ENCODE measurements around the gene FAM50B.

The FAM50B gene

DNA sequence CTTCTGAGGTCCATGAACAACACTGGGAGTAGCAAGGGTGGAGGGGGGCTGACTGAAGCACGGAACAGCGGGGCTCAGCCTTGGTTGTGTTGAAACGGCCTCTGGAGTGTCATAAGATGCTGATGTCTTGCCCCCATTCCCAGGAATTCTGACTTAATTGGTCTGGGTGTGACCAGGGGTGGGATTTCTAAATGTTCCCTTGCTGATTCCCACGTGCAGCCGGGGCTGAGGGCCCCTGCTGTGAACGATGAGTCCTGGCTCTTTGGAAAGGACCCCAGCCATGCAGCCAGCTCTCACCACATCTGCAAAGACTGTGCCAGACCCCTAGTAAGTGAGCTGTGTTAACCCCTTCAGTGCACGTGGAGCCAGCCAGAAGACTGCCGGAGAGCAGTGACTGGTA is 28.6 kb upstream of the FAM50B start:
- DNase-seq: no peak

DNA sequence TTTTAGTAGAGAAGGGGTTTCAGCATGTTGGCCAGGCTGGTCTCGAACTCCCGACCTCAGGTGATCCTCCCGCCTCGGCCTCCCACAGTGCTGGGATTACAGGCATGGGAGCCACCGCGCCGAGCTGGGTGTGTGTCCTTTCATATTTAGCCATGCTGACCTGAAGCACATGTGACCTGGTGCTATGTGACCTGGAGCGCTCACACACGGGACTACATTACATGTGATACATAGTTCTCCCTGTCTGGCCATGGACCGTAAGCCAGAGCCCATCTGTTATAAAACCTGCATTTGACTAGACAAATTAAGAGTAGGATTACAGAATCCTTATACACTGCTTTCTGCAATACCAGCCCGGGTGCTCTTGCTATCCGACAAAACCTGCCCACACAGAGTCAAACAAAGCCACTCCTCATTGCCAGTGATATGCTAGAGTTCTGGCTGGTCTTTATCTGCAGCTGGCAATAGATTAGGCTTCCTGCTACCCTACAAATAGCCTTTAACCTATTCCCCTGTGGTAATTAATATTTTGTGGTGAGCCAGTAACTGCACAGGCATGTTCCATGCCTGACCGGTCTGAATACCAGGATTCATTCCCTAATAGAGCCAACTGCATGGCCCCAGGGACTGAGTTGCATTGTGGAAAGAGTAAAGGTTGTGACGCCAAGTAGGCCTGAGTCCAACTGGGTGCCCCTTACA is 26.3 kb upstream of the FAM50B start:
- no peak for DNase-seq

DNA sequence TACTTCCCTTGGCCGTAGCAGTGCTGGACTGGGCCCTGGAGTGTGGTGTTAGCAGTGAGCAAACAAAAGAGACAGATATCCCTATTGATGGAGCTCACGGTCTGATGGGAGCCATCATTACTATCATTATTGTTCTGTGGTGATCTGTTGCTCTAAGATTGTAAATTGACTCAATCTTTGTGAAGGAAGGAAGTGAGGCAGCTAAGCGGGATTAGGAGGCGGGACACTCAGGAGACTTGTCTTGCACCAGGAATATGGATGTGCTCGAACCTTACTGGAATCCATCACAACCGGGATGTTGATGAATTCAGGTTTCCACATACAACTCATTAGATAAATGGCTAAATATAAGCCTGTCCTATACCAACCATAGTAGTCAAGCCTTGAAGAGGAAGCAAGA is 25.5 kb upstream of the FAM50B start:
- DNase-seq: no peak

- no peak for DNase-seq
Measured at GRCh38 chr6:3825331-3825831, 23.8 kb upstream of the FAM50B start.

DNA sequence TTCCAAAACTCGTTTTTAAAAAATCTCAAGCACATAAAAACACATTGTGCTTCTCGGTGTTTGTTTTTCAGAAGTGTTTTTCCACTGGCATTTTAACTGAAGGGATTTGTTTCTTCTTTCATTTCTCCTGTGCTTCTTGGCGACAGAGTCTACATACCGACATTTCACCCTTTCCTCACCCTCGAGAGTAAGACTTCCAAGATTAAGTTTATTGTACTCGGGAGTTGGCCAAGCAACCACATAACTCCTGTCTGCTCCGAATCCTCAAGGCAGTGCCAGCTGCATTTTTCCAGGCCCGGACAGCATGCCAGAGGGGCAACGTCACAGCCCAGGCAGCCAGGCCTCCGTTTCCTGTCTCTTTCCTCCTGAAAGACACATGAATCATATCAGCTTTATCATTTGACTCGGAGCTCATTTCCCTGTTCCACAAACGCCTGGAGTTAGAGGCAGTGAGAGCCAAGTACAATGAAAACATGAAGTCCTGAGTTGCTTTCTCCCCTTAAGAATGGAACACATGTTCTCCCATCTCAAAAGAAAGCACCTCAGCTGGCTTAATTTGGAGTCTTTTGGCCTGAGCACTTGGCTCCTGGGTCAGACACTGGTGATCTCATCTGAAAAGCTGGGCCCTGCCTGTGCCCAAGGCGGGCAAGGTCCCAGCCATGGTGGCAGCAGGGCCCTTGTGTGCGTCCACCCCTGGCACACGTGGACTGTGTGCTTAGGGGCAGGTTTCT is 23.2 kb upstream of the FAM50B start:
- no peak for DNase-seq

DNA sequence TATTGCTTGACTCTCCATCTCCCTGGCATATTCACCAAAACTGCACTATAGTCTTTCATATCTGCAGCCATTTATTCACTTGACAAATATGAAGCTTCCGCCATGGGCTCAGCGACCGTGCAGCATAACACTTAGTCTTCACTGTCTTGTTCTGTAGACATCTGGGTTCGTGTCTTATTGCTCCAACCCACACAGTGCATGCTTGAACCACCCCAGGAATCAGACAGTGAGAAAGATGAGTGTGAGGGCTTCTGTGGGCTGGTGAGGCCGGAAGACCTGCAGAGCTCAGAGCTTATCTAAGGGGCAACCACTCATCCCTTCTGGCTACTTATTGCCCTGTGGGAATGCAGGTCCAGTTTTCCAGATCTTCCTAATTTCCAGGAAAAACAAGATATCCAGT is 19.9 kb upstream of the FAM50B start:
- DNase-seq: no peak

DNA sequence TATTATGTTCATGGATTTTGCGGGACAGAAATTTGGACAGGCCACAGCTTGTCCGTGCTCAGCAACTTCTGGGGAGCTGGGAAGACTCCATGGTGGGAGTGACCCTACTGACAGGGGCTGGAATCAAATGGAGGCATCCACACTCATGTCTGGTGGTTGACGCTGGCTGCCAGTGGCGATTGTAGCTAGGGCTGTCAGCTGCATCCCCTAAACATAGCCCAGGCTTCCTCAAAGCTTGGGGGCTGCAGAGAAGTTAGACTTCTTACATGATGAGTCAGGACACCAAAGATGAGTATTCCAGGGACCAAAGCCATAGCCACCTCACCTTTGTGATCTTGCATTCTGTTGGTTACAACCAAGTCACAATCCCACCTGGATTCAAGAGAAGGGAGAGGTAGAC is 18.4 kb upstream of the FAM50B start:
- no peak for DNase-seq

DNA sequence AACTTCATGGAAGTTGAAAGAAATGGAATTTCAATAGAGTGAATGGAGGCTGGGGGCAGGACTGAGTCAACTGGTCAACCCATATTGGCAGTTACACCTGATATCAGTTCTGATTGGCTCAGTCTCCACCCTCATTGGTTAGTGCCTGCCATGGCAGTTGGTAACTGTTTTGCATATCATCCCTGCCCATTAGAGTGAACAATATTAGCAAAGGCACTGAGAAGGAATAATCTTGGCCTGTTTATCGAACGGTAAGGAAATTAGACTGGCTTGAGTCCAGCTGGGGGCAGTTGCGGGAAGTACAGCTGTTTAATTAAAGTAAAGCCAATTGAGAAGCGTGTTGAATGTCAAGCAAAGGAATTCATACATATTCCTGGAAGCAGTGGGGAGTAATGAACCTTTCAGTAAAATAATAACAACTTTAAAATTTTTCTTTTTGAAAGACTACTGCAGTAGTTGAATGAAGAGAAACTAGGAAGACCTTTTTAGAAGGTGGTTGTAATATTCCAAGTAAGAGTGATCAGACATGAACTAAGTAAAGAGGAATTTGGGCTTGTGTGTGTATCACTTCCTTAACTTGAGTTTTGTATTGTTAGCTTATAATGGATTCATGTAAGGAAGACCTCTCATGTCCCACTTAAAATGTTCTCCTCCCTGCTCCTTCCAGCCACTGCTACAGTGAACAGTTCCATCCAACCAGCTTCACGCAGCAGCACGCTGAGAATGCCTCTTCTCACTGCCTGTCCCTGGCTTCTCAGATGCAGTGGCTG is 17.2 kb upstream of the FAM50B start:
- DNase-seq: no peak

DNA sequence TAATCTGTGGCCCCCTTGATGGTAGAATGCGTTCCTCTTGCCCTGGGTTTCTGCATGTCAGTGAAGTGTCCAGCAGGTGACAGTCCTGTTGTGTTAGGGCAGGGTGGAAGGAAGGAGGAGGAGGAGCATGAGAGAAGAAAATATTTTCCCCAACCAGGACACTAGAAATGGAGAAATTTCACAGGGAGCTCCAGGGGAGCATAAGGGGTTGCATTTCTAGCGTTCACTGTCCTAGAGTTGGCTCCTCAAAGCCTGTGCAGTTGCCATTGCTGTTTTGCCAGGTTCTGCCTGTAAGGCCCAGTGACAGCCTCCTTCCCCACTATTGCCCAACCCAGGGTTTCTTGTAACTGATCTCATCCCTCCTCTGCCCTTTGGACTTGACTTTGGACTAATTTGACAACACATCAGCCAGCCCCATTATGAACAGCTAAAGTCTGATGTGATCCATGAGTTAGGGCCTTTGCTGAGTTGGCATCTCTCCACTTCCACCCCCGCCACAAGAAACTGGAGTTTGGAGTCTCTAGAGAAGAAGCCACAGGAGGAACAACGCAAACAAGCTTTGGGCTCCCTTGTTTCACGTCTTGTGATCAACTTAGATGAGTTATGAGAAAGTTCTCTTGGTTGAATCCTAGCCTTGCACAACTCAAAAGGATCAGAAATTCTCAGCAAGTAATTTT is 14.0 kb upstream of the FAM50B start:
- no peak for DNase-seq

GRCh38 chr6:3835785-3836184 is 13.4 kb upstream of the FAM50B start:
- DNase-seq: no peak

GRCh38 chr6:3836566-3836965 is 12.6 kb upstream of the FAM50B start:
- no peak for DNase-seq

- DNase-seq: no peak
Measured at GRCh38 chr6:3837781-3838180, 11.4 kb upstream of the FAM50B start.

- no peak for DNase-seq
Measured at GRCh38 chr6:3838992-3839867, 9.9 kb upstream of the FAM50B start.

GRCh38 chr6:3841066-3841454 is 8.1 kb upstream of the FAM50B start:
- no peak for DNase-seq

DNA sequence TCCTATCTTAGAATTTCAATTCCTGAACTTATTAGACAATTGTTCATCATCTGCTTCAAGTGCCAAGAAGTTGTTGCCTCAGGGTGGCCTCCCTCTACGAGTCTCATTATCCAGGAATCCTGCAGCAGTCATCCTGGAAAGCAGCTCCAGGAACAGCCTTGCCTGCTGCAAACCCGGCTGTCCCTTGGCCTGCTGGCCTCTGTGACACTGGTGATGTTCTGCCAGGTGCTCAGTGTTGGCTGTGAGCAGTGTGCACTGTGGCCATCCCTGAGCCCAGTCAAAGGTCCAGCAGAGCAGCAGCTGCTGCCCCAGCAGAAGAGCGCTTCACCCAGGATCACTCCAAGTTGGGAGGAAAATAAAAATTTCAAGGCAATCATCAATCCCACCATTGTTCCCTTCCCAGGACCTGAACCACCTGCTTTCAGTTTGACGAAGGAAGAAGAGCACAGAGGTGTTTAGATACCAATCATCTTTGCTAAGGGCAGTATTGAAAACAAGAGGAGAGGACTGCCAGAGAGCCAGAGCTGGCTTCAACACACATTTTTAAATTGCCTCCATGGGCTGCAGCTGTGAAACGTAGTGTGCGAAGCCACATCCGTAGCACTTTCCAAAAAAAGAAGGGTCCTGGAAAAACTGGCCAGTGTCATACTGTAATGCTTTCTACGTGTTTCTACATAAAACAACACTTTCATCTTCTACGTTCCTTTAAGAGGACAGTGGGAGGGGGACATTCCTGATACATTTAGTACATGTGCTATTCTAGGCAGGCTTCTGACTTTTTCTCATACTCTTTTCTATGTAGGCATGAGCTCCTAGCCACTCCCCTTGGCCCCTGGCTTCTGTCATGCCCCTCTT is 7.2 kb upstream of the FAM50B start:
- no peak for DNase-seq

DNA sequence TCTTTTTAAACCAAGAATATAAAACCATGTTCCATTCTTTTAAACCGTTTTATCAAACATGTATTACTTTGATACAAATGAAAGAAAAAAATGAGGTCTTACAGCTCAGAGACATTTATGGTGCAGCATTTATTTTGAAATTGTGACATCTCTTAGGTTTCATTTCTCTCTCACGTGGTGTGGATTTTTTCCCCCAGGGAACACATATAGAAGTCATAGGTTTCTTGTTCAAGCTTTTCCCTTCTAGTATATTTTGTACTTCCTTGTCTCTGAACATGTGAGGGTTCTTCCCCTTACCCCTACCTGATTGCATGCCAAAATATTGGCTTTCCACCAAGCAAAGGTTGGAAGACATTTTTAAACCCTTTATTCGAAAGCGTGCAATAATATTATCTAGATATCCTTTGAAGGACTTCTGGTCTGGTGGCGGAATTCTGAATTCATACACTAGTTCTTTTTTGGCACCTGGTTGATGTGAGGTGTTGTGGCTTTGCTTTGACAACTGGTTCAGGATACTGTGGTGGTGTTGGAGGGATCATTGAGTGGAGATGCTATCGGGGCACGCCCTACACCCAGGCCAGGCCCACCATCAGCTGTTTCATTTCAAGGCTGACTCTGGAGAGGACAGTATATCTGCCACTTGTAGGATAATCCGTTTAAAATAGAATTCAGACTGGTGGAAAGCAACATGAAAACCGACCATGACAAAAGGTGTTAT is 5.6 kb upstream of the FAM50B start:
- no peak for DNase-seq

- no peak for DNase-seq
Measured at GRCh38 chr6:3844097-3844463, 5.1 kb upstream of the FAM50B start.

- no peak for DNase-seq
Measured at GRCh38 chr6:3847521-3847920, 1.7 kb upstream of the FAM50B start.

DNA sequence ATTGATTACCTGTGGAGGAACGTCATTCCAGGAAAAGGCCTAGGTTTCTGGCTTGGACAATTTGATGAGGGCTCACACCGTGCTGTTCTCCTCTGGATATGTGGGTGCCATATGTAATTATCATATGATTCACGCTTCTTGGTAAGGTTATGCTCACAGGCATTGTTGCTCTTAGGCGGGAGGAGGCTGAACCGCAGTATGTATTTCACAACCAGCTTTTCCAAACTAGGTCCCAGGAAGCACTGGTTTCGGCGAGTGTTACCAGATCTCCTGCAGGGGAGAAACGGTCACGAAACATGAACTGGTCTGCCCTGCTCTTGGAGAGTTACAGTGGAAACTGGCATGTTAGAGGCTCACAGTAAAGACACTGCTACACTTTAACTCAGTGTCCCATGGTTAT is 793 bp upstream of the FAM50B start:
- no peak for DNase-seq

DNA sequence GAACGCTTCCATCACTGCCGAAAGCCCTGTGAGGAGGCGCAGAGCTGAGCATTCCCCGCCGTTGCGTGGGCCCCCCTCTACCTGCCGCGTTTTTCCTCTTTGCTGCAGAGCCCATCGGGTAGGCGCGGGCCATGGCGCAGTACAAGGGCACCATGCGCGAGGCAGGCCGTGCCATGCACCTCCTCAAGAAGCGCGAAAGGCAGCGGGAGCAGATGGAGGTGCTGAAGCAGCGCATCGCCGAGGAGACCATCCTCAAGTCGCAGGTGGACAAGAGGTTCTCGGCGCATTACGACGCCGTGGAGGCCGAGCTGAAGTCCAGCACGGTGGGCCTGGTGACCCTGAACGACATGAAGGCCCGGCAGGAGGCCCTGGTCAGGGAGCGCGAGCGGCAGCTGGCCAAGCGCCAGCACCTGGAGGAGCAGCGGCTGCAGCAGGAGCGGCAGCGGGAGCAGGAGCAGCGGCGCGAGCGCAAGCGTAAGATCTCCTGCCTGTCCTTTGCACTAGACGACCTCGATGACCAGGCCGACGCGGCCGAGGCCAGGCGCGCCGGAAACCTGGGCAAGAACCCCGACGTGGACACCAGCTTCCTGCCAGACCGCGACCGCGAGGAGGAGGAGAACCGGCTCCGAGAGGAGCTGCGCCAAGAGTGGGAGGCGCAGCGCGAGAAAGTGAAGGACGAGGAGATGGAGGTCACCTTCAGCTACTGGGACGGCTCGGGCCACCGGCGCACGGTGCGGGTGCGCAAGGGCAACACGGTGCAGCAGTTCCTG is 693 bp downstream of the FAM50B start:
- no peak for DNase-seq
